ENCODE results near the gene RBM15B. TPM values are rescaled to one million over a fixed set of nuclear protein-coding genes. Genes with fewer than 3 reads are reported as not detected.
"Not testable (repeated sequence)": the region's sequence is repeated elsewhere in the genome, so short reads cannot be mapped to it uniquely, and the experiment has no call there.

RBM15B gene
- total RNA-seq, 2 experiments from 2014 or later, result 40.5 to 41.2 TPM

DNA sequence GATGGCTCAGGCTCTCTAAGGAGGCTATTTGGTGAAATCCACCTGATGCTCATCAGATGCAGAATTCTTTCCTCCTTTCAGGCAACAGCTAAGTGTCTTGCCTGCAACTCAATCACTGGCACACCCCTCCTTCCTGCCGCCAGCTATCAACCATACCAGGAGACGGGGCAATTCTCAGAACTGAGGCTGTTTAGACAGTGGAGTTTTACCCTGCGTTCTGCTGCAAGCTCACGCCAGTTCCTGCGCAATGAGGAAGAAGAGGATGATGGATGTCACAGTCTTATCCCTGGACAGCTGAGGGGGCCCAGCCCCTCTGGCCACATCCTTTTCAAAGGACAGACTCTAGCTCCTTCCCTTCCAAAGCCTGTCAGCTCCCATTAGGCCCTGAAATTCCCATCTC is 13.0 kb upstream of the RBM15B start:
- CTCF ChIA-PET, result interaction anchor here (1.1 kb wide), 1 partner anchor 406 kb away, joined by 4 read pairs; no protein-coding TSS in a partner anchor
- POLR2A ChIA-PET, result no interaction called here

DNA sequence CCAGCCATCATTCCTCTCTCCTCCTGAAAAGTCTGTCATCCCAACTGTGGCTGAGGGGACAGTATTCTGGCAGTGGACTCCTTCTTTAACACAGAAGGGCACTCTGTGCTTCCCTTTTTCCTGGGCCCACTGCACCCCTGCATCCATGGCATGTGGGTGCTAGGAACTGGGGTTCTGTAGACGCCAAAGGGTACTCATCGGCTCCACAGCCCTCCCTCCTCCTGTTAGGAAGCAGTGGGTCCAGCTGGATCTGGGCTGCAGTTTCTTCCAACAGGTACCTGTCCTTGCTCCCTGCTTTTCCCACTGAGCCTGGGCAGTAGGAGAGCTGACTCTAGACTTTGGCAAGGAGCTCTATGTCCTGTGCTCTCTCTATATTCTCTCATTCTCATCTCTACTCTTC is 12.4 kb upstream of the RBM15B start:
- POLR2A ChIA-PET, result no interaction called here

GRCh38 chr3:51379301-51379700 is 11.8 kb upstream of the RBM15B start:
- POLR2A ChIA-PET, result no interaction called here
- CTCF ChIA-PET, result interaction anchor here (0.9 to 1.2 kb wide), 2 partner anchors 11 to 407 kb away, joined by 3 read pairs; no protein-coding TSS in a partner anchor

More for the DNA sequence above, 12.4 kb upstream of the RBM15B start:
- CTCF ChIA-PET, result interaction anchor here (1.2 kb wide), 1 partner anchor 11 kb away, joined by 3 read pairs; no protein-coding TSS in a partner anchor

GRCh38 chr3:51379746-51380455 is 11.2 kb upstream of the RBM15B start:
- CTCF ChIA-PET, result interaction anchor here (0.9 to 1.2 kb wide), 2 partner anchors 10 to 408 kb away, joined by 3 read pairs; no protein-coding TSS in a partner anchor
- POLR2A ChIA-PET, result no interaction called here

GRCh38 chr3:51380601-51381332 is 10.3 kb upstream of the RBM15B start:
- POLR2A ChIA-PET, result no interaction called here

GRCh38 chr3:51381333-51381705 is 9.8 kb upstream of the RBM15B start:
- ChIA-PET POLR2A (no interaction called here), CTCF (no interaction called here)

More at GRCh38 chr3:51380601-51381332, 10.3 kb upstream of the RBM15B start:
- CTCF ChIA-PET, result no interaction called here

DNA sequence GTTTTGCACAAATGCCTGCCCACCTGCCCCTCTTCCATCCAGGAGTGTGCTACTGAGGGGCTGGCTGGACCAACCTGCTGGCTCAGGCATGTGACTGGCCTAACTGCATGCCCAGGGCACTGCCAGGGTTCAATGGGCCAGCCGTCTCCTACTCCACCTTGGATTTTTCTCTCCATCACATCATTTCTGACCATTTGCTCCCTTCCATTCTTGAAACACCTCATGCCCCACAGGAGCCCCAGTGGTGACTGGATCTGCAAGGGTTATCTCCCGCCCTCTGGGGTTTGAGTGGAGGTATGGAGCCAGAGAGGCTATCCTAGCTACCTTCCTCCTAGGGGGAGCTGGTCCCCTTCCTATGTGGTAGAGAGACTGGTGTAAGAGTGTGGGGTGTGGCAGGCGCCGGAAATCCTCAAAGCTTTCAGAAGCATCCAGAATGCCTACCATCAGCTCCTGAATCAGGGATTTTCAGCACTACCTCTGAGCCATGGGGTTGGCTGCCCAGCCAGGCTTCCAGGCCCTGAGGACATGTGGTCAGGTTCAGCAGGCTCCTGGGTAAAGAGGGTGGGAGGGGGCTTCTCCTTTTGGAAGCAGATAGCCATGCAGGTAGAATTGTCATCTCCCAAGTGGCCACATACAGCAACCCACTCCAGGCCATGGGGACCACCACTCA is 8.9 kb upstream of the RBM15B start:
- ChIA-PET POLR2A (no interaction called here), CTCF (no interaction called here)

- ChIA-PET CTCF (no interaction called here), POLR2A (no interaction called here)
These were observed 8.0 kb upstream of the RBM15B start for GRCh38 chr3:51382947-51383578.

- POLR2A ChIA-PET, result interaction anchor here (1.8 kb wide), 1 partner anchor 115 kb away, joined by 7 read pairs; the partner anchor contains the start of gene DCAF1
These were observed 6.9 kb upstream of the RBM15B start for GRCh38 chr3:51384055-51384725.

DNA sequence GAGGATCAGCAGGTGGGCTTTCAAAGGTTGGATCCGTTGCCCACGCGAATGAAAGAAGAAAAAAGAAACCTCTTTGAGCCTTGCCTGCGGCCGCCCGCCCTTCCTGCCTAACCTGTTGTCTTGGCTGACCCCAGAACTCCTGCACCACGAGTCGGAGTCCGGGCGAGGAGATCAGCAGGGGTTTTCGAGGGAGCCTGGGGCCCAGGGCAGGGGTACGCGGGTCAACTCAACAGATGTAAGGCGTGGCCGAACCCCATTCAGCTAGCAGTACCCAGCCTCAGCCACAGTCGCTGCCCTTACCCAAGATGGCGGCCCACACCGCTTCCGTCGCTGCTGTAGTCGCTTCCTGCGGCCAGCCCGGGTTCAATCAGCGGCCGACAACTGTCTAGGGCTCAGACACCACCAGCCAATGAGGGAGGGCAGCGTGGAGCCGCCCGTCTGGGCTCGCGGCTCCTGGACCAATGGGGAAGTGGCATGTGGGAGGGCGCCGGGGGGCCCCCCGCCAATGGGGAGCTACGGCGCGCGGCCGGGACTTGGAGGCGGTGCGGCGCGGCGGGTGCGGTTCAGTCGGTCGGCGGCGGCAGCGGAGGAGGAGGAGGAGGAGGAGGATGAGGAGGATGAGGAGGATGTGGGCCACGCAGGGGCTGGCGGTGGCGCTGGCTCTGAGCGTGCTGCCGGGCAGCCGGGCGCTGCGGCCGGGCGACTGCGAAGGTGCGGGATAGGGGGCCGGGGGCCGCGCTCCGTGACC is 6.2 kb upstream of the RBM15B start, which contains the start of gene MANF:
TSS of gene MANF (plus strand) at position 566 of the 748 bp plus-strand sequence. CDS start at position 618, 52 bp downstream.
- CTCF ChIA-PET, result interaction anchor here (0.6 to 1.7 kb wide), 3 partner anchors 49 to 770 kb away, joined by 3 to 9 read pairs (median 4); partner anchors contain the start of gene DCAF1
- POLR2A ChIA-PET, result interaction anchor here (0.6 to 1.8 kb wide), 4 partner anchors 9 to 1039 kb away, joined by 3 to 9 read pairs (median 6); partner anchors contain the start of gene DCAF1

More at GRCh38 chr3:51384055-51384725, 6.9 kb upstream of the RBM15B start:
- CTCF ChIA-PET, result interaction anchor here (1.7 kb wide), 1 partner anchor 769 kb away, joined by 9 read pairs; no protein-coding TSS in a partner anchor

DNA sequence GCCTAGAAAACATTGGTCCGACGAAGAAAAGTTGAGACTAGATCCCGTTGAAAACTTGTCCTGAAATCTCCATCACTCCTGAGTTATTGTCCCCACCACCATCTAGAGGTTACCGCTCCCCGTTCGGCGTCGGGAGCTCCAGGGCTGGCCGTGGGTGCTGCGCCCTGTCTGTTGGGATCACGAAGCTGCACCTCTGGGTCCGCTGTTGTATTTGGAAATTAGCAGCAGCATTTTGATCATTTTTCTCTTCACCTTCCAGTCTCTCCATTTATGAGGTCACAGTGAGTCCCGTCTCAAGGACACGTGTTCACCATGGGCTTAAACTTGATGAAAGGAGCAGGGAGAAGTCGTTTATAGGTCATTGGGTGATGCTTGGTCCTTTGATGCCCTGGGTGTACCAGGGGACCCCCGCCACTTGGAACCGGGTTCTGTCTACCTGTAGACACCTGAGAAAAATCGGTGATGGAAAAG is 5.4 kb upstream of the RBM15B start:
- ChIA-PET POLR2A (interaction anchor here (0.6 to 1.8 kb wide), 4 partner anchors 9 to 1039 kb away, joined by 3 to 9 read pairs (median 6); partner anchors contain the start of gene DCAF1), CTCF (interaction anchor here (0.6 to 1.7 kb wide), 3 partner anchors 48 to 770 kb away, joined by 3 to 9 read pairs (median 4); partner anchors contain the start of gene DCAF1)

GRCh38 chr3:51386159-51386851 is 4.8 kb upstream of the RBM15B start:
- ChIA-PET POLR2A (interaction anchor here (1.5 kb wide), 1 partner anchor 8 kb away, joined by 9 read pairs; no protein-coding TSS in a partner anchor), CTCF (interaction anchor here (1.6 to 1.9 kb wide), 2 partner anchors 10 to 113 kb away, joined by 4 read pairs; partner anchors contain the start of gene DCAF1)

DNA sequence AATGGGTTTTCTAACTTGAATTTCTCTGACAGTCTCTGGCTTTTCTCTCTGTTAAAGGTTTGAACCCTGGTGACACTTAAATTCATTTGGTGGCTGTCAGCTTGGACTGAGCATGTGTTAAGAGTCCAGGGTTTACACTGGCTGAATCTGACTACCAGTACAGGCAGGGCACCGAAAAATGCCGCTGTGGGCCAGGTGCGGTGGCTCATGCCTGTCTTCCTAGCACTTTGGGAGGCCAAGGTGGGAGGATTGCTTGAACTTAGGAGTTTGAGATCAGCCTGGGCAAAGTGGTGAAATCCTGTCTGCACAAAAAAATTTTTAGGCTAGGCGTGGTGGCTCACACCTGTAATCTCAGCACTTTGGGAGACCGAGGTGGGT is 4.2 kb upstream of the RBM15B start:
- POLR2A ChIA-PET, result no interaction called here
- CTCF ChIA-PET, result interaction anchor here (0.9 to 1.9 kb wide), 3 partner anchors 10 to 763 kb away, joined by 3 to 4 read pairs (median 3); no protein-coding TSS in a partner anchor

GRCh38 chr3:51387281-51387680 is 3.8 kb upstream of the RBM15B start:
- POLR2A ChIA-PET, result not testable (repeated sequence)
- CTCF ChIA-PET, result interaction anchor here (0.9 to 1.9 kb wide), 3 partner anchors 9 to 764 kb away, joined by 3 to 4 read pairs (median 3); no protein-coding TSS in a partner anchor

DNA sequence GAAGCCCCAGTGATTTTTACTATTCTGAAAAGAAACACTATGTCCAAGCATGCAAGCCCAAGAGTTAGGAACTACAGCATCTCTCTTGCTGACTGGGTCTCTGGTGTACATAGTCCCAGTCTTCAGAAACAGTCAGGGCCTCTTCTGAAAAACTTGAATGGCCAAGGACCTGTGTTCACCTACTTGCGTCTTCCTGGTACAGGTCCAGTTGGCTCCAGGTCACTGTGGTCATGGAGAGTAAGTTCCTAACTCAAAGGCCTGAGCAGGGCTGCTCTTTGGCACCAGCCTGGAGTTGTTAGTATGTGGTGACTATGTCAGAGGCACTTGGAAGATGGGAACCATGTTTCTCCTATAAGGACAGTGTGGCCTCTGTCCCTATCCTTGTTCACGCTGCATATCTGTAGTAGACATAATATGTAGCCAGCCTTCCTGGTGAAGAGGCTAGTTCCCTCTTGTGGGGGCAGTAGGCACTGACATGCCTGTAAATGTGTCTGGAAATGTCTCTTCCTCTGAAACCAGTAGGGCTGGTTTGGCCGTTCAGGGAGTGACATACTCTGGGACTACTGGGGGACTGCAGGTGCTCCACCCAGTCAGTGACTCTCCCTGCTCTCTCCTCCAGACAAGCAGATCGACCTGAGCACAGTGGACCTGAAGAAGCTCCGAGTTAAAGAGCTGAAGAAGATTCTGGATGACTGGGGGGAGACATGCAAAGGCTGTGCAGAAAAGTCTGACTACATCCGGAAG is 2.6 kb upstream of the RBM15B start:
- ChIA-PET POLR2A (interaction anchor here (0.6 to 0.9 kb wide), 3 partner anchors 334 to 773 kb away, joined by 3 read pairs; no protein-coding TSS in a partner anchor), CTCF (interaction anchor here (0.6 to 2.1 kb wide), 10 partner anchors 19 to 821 kb away, joined by 4 to 7 read pairs (median 4); partner anchors contain the start of gene C3orf18)
